Hematopoietic multipotent progenitor cell treated with erythropoietin and hydrocortisone succinate and interleukin-3 and kit ligand, for 8 days (in vitro differentiated cells): Measurements from ENCODE around the gene IRF2.

Experiments used
- DNase-seq: peaks from one replicate; pipeline ENCODE4 v3.0.0-alpha.2; 2015

Gene IRF2

GRCh38 chr4:184473499-184474262 lies 669 bp downstream of the IRF2 start:
- peak; percentile 61 for DNase-seq

GRCh38 chr4:184472614-184473498 lies 1.5 kb downstream of the IRF2 start:
- peak; percentile 54 for DNase-seq

DNA sequence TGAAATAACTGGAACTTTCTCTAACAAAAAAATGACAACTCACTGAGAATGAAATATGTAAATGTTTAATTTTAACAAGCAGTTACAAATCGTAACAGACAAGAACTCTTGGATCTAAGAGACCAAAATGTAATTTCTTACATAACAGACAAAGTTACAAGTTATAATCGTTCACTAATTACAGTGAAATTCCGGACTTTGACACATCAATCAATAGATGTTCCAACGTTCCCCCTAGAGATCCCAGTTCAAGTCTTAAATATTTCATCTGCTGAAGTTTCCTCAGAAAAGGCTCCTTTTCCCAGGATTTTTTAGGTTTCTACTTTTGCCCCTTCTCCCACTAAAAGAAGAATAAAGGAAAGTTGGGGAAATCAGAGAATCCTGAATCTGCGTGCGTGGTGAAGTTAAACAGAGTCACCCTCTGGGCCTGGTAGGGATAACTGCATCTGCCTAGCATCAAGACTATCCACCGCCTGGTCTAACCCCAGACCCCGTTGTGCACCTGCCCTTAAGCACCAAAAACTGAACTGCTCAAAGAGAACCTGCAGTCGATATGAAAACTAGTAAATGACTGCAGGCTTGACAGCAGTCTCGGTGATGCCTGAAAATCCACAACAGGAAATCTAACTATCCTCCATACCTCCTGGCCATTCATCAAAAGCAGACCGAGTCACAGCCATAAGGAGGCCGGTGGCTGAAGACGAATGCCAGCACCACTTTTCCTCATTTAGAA lies 2.3 kb downstream of the IRF2 start:
- peak; percentile 30 for DNase-seq

DNA sequence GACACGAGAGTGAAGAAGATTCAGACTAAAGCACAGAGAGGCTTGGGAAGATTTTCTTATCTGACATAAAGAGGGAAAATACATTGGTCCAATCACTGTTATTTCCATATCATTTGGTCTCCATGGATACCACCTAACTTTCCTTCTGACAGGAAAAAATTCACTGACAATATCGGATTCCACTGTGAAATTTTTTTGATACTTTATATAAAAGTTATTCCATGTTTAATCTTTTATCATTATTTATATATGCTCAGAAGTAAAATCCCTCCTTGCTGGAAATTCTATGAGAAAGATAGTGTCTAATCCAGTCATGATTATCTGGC lies 3.6 kb downstream of the IRF2 start:
- peak; percentile 35 for DNase-seq

DNA sequence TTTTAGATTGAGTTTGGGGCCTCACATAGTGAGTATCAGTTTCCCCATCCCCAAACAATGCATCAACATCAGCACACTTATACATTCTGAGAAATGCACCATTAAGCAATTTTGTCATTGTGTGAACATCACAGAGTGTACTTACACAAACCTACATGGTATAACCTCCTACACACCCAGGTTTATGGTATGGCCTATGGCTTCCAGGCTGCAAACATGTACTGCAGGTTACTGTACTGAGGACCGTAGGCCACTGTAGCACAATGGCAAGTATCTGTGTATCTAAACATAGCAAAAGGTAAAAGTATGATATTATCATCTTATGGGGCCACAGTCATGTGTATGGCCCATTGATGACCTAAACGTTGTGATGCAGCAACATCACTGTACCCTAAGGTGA lies 7.7 kb downstream of the IRF2 start:
- no peak for DNase-seq

- no peak for DNase-seq
Measured at GRCh38 chr4:184464759-184465454, 9.4 kb downstream of the IRF2 start.

GRCh38 chr4:184463856-184464255 lies 10.5 kb downstream of the IRF2 start:
- DNase-seq = no peak

GRCh38 chr4:184463158-184463557 lies 11.2 kb downstream of the IRF2 start:
- no peak for DNase-seq

DNA sequence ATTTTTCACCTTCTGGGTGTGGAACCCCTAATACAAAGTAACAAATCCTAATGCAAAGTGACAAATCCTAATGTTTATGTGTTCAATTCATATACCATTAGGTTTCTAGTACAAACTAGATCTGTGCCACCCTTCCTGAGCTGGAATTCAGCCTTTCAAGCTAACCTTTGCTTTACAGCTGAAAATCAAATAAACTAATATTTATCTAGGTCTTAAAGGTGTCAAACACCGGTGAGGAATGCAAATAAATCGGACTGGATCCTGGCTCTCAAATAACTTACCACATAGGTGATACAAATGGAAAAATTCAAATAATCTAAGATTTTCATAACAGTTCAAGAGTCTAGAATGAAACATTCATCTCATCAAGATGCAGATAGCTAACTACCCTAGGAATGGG lies 11.6 kb downstream of the IRF2 start:
- no peak for DNase-seq

GRCh38 chr4:184461711-184462441 lies 12.5 kb downstream of the IRF2 start:
- no peak for DNase-seq

GRCh38 chr4:184460499-184461285 lies 13.7 kb downstream of the IRF2 start:
- peak; percentile 36 for DNase-seq

GRCh38 chr4:184459413-184459812 lies 14.9 kb downstream of the IRF2 start:
- no peak for DNase-seq

DNA sequence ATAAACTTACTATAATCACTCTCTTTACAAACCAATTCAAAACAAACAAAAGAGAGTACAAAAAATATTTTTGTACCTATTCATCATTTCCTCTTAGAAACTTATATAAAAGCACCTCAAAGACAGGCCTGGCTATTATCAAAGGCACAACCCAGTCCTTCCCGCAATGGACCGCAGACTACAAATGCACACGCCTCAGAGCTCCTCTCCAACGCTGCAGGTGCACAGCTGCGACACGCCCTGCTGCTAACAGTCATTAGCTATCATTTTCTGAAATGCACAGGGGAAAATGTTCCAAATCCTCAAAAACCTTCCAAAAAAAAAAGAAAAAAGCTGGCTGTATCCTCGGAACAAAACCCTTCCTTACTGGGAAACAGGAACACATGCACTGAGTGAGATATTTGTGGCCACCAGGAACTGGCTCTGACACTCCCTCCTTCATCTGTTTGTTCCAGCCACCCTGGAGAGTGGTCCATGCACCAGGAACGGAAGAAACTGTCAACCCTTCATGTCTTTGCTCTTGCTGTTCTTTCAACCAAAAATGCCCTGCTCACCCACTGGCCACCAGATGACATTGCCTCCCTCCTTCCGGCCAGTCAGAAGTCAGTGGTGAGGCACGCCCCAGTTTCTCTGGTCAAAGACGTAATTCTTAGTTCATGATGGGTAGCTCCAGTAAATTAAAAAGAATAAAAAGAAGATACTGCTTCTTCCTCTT lies 16.7 kb downstream of the IRF2 start:
- DNase-seq = no peak

DNA sequence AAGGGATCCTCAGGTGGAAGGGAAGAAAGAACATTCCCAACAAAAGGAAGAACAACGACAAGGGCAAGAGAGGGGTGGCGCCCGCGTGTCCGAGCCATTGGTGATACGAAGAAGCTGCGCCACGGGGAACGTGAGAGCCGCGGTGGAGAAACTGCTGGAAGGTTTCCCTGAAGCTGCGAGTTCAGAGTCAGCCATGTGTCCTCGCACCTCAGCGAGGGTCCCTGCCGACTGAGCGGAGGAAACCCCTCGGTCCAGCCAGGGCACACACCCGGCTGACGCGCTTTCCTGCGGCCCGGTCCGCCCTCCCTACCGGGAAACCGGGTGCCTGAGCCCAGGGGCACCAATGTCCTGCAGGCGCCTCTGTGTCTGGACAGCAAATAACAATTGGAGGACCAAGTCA lies 18.0 kb downstream of the IRF2 start:
- DNase-seq = no peak

DNA sequence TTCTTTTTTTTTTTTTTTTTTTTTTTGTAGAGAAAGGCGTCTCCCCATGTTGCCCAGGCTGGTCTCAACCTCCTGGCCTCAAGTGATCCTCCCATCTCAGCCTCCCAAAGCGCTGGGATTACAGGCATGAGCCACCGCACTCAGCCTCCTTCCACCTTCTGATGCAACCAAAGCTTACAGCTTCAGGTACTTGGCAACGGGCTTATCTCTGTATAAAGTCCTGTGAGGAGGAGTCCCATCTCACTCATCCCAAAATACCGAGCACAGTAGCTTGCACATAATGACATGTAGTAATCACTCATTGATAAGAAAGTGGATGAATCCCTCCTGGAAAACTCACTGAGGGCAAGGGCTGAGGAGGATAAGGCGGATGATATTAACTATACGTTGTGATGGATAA lies 19.1 kb downstream of the IRF2 start:
- DNase-seq = no peak

GRCh38 chr4:184453365-184454160 lies 20.8 kb downstream of the IRF2 start:
- DNase-seq = peak; percentile 21

GRCh38 chr4:184452740-184453139 lies 21.6 kb downstream of the IRF2 start:
- no peak for DNase-seq

DNA sequence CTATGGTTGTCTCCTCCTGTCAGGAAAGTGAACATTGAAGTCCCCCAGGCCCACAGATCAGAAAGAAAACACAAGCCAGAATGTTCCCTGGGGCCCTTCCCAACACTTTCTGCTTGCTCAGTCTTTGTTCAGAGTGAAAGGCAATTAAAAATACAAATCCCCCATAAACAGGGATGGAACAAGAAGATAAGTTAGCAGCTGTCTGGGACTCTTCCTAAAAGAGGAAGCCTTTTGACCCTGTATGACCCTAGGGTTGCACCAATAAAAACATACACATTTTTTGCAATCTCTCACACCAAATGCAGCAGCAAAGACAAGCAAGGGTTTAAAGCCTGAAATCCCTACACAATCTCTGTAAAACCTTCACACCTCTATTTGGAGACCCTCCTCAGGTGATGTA lies 22.6 kb downstream of the IRF2 start:
- DNase-seq = peak; percentile 60

DNA sequence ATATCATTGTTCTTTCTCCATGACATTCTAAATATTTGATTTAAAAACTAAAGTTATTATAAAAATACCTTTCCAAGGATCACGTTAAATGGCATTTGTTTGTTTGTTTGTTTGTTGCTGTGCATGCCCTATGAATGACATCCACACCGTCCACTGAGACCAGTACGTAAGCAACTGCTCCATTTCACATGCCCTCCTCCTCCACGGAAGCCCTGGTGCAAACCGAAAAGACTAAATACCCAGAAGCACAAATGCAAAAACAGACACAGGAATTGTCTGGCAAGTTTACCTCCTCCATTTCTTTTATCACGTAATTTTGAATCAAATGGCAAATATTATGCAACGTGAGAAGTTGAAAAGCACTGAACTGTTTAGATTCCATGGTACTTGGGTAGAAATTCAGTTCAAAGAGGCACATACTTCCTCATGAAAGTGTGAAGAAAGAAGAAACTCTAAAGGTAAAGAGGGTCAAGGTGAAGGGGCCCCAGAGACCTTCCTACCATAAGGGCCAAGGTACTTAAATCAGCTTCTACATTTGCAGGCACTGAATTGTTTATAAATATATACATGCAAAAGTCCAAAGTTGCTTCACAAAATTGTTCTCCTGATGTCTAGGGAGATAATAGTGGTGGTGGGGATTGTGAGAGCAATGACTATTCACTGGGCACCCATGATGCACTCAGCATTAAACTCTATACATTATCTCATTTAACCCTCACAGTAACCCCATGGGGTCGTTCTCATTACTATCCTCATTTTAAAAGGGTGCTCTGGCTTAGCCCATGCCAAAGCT lies 23.4 kb downstream of the IRF2 start:
- no peak for DNase-seq
